Measurements from ENCODE around the gene ATP6V1E1. TPM values are rescaled to one million over a fixed set of nuclear protein-coding genes. Genes with fewer than 3 reads are reported as not detected.

The ATP6V1E1 gene
- total and polyA plus RNA-seq, 2 of the 13 experiments (the other 11 are each of a cell fraction or from before 2014, with no cell fraction given) = 69.3 to 90.9 TPM

DNA sequence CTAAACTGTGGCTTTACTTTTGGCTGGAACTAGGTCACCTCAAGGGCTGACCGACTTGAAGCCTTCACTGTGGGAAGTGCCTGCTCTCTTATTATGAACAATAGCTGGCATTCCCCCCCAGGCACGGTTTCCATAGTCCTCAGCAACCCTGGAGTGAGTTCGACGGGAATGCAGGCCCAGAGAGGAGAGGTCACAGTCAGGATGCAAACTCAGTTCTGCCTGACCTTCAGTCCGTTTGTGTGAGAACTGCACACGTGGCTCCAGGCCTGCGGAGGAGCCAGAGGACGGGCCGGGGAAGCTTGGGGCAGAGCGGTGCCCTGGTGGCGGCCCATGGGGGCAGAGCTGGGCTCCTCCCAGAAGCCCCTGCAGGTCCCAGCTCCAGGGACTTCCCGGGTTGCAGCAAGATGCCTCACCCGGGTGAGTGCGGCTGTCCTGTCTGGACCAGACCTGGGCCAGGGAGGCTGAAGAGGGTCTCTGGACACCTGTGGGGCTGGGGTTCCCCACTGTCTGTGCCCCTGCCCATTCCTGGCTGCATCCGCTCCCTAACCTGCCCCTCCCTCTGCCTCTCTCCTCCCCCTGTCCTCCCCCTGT lies 48.0 kb downstream of the ATP6V1E1 start (continued):
- no peak for TF ChIP-seq ZBTB1 (CRISPR knock-in tag; IDR thresholded peaks at IDR 0.05; ENCODE audit: borderline replicate concordance)
- no peak for TF ChIP-seq ZNF660 (CRISPR knock-in tag; IDR thresholded peaks at IDR 0.05; ENCODE audit: borderline replicate concordance, low read depth)
- TF ChIP-seq ZNF33B (CRISPR knock-in tag; IDR thresholded peaks at IDR 0.05) = no peak
- no peak for TF ChIP-seq ZMYM2 (CRISPR knock-in tag; IDR thresholded peaks at IDR 0.05)
- TF ChIP-seq ZNF552 (CRISPR knock-in tag; IDR thresholded peaks at IDR 0.05; ENCODE audit: borderline replicate concordance) = no peak
- peak; percentile 41 for TF ChIP-seq SAP130 (CRISPR knock-in tag; IDR thresholded peaks at IDR 0.05; ENCODE audit: low read depth)
- TF ChIP-seq NR2C2 (CRISPR knock-in tag; IDR thresholded peaks at IDR 0.05; ENCODE audit: borderline replicate concordance) = no peak
- TF ChIP-seq CHD2 (IDR thresholded peaks at IDR 0.05; ENCODE audit: low read depth, low read length) = no peak
- TF ChIP-seq HNRNPL (IDR thresholded peaks at IDR 0.05; ENCODE audit: low read depth, low read length) = 0 out of 2 replicates have a peak, but pooled peaks have one; percentile 34
- no peak for TF ChIP-seq FOXA1 (IDR thresholded peaks at IDR 0.05)
- no peak for TF ChIP-seq FOXA1 (CRISPR knock-in tag; IDR thresholded peaks at IDR 0.05)
- TF ChIP-seq ZBTB38 (CRISPR knock-in tag; IDR thresholded peaks at IDR 0.05) = 0 out of 2 replicates have a peak, but pooled peaks have one; percentile 13
- TF ChIP-seq KLF13 (CRISPR knock-in tag; IDR thresholded peaks at IDR 0.05) = no peak
- TF ChIP-seq CBX5 (CRISPR knock-in tag; IDR thresholded peaks at IDR 0.05; ENCODE audit: borderline replicate concordance) = no peak
- peak; percentile 40; the same call in 1 of the 2 replicates for TF ChIP-seq ZNF292 (CRISPR knock-in tag; IDR thresholded peaks at IDR 0.05; ENCODE audit: borderline replicate concordance, low read depth)
- no peak for TF ChIP-seq TEAD3 (CRISPR knock-in tag; optimal IDR thresholded peaks at IDR 0.05; ENCODE audit: borderline replicate concordance)
- TF ChIP-seq, protein P1, sequence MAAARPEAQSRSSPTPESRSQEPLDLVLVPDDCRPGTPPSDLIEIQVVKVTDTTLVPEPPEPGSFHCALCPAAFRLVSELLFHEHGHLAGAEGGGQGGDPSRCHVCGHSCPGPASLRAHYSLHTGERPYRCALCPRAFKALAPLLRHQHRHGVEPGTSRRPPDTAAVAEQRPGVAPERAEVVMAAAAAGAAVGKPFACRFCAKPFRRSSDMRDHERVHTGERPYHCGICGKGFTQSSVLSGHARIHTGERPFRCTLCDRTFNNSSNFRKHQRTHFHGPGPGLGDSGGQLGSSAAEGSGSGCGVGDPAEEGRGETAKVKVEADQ (CRISPR knock-in tag; IDR thresholded peaks at IDR 0.05; ENCODE audit: borderline replicate concordance) = no peak
- TF ChIP-seq JARID2 (CRISPR knock-in tag; IDR thresholded peaks at IDR 0.05; ENCODE audit: insufficient replicate concordance) = no peak
- TF ChIP-seq REXO4 (CRISPR knock-in tag; IDR thresholded peaks at IDR 0.05; ENCODE audit: borderline replicate concordance) = no peak
- TF ChIP-seq MEF2D (CRISPR knock-in tag; IDR thresholded peaks at IDR 0.05) = no peak
- TF ChIP-seq, protein P2, sequence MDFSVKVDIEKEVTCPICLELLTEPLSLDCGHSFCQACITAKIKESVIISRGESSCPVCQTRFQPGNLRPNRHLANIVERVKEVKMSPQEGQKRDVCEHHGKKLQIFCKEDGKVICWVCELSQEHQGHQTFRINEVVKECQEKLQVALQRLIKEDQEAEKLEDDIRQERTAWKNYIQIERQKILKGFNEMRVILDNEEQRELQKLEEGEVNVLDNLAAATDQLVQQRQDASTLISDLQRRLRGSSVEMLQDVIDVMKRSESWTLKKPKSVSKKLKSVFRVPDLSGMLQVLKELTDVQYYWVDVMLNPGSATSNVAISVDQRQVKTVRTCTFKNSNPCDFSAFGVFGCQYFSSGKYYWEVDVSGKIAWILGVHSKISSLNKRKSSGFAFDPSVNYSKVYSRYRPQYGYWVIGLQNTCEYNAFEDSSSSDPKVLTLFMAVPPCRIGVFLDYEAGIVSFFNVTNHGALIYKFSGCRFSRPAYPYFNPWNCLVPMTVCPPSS (IDR thresholded peaks at IDR 0.05) = no peak
- TF ChIP-seq MED1 (CRISPR knock-in tag; IDR thresholded peaks at IDR 0.05) = no peak
- TF ChIP-seq, protein P3, sequence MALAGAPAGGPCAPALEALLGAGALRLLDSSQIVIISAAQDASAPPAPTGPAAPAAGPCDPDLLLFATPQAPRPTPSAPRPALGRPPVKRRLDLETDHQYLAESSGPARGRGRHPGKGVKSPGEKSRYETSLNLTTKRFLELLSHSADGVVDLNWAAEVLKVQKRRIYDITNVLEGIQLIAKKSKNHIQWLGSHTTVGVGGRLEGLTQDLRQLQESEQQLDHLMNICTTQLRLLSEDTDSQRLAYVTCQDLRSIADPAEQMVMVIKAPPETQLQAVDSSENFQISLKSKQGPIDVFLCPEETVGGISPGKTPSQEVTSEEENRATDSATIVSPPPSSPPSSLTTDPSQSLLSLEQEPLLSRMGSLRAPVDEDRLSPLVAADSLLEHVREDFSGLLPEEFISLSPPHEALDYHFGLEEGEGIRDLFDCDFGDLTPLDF (CRISPR knock-in tag; IDR thresholded peaks at IDR 0.05) = no peak
- TF ChIP-seq, protein P4, sequence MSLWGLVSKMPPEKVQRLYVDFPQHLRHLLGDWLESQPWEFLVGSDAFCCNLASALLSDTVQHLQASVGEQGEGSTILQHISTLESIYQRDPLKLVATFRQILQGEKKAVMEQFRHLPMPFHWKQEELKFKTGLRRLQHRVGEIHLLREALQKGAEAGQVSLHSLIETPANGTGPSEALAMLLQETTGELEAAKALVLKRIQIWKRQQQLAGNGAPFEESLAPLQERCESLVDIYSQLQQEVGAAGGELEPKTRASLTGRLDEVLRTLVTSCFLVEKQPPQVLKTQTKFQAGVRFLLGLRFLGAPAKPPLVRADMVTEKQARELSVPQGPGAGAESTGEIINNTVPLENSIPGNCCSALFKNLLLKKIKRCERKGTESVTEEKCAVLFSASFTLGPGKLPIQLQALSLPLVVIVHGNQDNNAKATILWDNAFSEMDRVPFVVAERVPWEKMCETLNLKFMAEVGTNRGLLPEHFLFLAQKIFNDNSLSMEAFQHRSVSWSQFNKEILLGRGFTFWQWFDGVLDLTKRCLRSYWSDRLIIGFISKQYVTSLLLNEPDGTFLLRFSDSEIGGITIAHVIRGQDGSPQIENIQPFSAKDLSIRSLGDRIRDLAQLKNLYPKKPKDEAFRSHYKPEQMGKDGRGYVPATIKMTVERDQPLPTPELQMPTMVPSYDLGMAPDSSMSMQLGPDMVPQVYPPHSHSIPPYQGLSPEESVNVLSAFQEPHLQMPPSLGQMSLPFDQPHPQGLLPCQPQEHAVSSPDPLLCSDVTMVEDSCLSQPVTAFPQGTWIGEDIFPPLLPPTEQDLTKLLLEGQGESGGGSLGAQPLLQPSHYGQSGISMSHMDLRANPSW (CRISPR knock-in tag; IDR thresholded peaks at IDR 0.05; ENCODE audit: borderline replicate concordance) = no peak
- peak; percentile 68 for TF ChIP-seq ZFX (CRISPR knock-in tag; IDR thresholded peaks at IDR 0.05; ENCODE audit: low read depth)

All from HepG2 (cell line).